ENCODE data around the gene KCNK17.

- TF ChIP-seq CTCF (conservative IDR thresholded peaks at IDR 0.05; ENCODE audit: low read length) (no peak), EZH2phosphoT487 (IDR thresholded peaks at IDR 0.05; ENCODE audit: borderline replicate concordance) (no peak)
Measured at GRCh38 chr6:39294133-39294532, 20.1 kb downstream of the KCNK17 start.
